22Rv1 (cell line): ENCODE results near the gene KCNJ14.

Experiments
- CTCF ChIP-seq: fragments of 450-650 bp; IDR thresholded peaks from 2 replicates; pipeline ENCODE4 v1.5.1; 2017; ENCODE audit warnings: mild to moderate bottlenecking
- ZFX ChIP-seq: fragments of 450-650 bp; IDR thresholded peaks from 2 replicates; pipeline ENCODE4 v1.6.1; 2017; ENCODE audit warnings: antibody characterized with exemption, borderline replicate concordance

GRCh38 chr19:48473161-48473966 lies 18.0 kb downstream of the KCNJ14 start:
- TF ChIP-seq CTCF (no peak), ZFX (no peak)
